Measurements from ENCODE around the gene SLC35F1.

The SLC35F1 gene

DNA sequence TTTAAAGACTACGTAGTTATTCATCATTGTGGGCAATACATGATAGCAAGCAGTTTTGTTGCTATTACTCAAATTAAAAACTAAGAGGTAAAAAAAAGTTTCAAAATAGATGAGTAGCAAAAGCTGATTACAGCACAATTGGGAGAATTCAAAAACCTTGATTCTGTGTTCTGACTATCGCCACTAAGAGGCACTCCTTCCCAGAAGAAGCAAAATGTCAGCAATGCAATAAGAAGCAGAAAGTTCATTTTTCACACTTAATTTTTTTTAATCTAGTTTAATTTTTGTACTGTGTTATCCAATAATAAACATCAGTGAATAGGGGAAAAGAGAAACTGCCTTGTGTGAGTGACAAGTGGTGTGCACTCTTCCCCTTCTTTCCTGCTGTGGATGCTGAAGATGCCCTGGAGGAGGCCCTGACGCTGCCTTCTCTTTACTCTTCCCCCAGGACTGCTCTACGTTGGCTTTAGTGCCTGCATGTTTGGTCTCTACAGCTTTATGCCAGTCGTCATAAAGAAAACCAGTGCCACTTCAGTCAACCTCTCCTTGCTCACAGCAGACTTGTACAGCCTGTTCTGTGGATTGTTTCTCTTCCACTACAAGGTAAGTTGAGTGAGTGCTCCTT, 377.8 kb downstream of the SLC35F1 start:
- no peaks in the 10 kb centered on the region for H3K4me1 ChIP-seq (ENCODE audit: low read depth, poor library complexity, severe bottlenecking)
- no peak overlapping the region for H3K9ac ChIP-seq
- H3K4me3 ChIP-seq (IDR thresholded peaks at IDR 0.05; ENCODE audit: insufficient read depth, low read depth, low read length) = no peak overlapping the region
- H3K79me2 ChIP-seq (ENCODE audit: insufficient read depth, low read depth) = no peaks in the 10 kb centered on the region
- no peak overlapping the region for H2AFZ ChIP-seq (ENCODE audit: low read depth)
- no peaks in the 10 kb centered on the region for H4K20me1 ChIP-seq (ENCODE audit: insufficient read depth)
- no peaks in the 10 kb centered on the region for H3K27me3 ChIP-seq (ENCODE audit: insufficient read depth, low read depth)
- no peaks in the 10 kb centered on the region for H3K36me3 ChIP-seq (ENCODE audit: insufficient read depth)
- TF ChIP-seq, protein P1, sequence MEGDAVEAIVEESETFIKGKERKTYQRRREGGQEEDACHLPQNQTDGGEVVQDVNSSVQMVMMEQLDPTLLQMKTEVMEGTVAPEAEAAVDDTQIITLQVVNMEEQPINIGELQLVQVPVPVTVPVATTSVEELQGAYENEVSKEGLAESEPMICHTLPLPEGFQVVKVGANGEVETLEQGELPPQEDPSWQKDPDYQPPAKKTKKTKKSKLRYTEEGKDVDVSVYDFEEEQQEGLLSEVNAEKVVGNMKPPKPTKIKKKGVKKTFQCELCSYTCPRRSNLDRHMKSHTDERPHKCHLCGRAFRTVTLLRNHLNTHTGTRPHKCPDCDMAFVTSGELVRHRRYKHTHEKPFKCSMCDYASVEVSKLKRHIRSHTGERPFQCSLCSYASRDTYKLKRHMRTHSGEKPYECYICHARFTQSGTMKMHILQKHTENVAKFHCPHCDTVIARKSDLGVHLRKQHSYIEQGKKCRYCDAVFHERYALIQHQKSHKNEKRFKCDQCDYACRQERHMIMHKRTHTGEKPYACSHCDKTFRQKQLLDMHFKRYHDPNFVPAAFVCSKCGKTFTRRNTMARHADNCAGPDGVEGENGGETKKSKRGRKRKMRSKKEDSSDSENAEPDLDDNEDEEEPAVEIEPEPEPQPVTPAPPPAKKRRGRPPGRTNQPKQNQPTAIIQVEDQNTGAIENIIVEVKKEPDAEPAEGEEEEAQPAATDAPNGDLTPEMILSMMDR (conservative IDR thresholded peaks at IDR 0.05; ENCODE audit: low read depth, low read length) = no peak
- H3K4me2 ChIP-seq = no peak overlapping the region
- no peak overlapping the region for H3K27ac ChIP-seq

DNA sequence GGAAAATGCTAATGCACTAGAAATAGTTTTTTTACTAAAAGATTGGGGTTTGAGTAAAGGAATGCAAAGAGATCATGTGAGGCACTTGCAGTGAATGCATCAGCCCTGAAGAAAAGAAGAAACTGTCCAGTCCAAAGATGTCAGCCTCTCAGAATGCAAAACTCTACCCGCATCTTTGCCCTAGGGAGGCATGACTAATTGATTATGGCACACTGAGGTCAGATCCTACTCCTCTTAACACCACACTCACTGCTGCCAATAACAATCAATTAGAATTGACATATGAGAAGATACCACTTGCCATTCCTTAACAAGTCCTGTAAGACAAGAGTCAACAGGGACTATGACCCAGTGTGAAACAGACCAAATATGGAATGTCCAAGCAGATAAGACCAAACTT, 378.7 kb downstream of the SLC35F1 start:
- Histone ChIP-seq H3K27ac (no peak overlapping the region), H3K79me2 (ENCODE audit: insufficient read depth, low read depth) (no peaks in the 10 kb centered on the region), H3K4me3 (IDR thresholded peaks at IDR 0.05; ENCODE audit: insufficient read depth, low read depth, low read length) (no peak overlapping the region), H3K4me2 (no peak overlapping the region), H3K36me3 (ENCODE audit: insufficient read depth) (no peaks in the 10 kb centered on the region), H4K20me1 (ENCODE audit: insufficient read depth) (no peaks in the 10 kb centered on the region), H3K4me1 (ENCODE audit: low read depth, poor library complexity, severe bottlenecking) (no peaks in the 10 kb centered on the region), H2AFZ (ENCODE audit: low read depth) (no peak overlapping the region), H3K9ac (no peak overlapping the region), H3K27me3 (ENCODE audit: insufficient read depth, low read depth) (no peaks in the 10 kb centered on the region)
- TF ChIP-seq, protein P1 (conservative IDR thresholded peaks at IDR 0.05; ENCODE audit: low read depth, low read length) = no peak

GRCh38 chr6:118288355-118289124, 381.5 kb downstream of the SLC35F1 start:
- Histone ChIP-seq H3K36me3 (ENCODE audit: insufficient read depth) (no peaks in the 10 kb centered on the region), H3K4me3 (IDR thresholded peaks at IDR 0.05; ENCODE audit: insufficient read depth, low read depth, low read length) (no peak overlapping the region), H2AFZ (ENCODE audit: low read depth) (no peak overlapping the region), H3K79me2 (ENCODE audit: insufficient read depth, low read depth) (no peaks in the 10 kb centered on the region), H3K4me1 (ENCODE audit: low read depth, poor library complexity, severe bottlenecking) (no peaks in the 10 kb centered on the region), H3K27me3 (ENCODE audit: insufficient read depth, low read depth) (no peaks in the 10 kb centered on the region), H3K4me2 (no peak overlapping the region), H3K9ac (no peak overlapping the region), H3K27ac (no peak overlapping the region), H4K20me1 (ENCODE audit: insufficient read depth) (no peaks in the 10 kb centered on the region)
- TF ChIP-seq, protein P1 (conservative IDR thresholded peaks at IDR 0.05; ENCODE audit: low read depth, low read length) = no peak

DNA sequence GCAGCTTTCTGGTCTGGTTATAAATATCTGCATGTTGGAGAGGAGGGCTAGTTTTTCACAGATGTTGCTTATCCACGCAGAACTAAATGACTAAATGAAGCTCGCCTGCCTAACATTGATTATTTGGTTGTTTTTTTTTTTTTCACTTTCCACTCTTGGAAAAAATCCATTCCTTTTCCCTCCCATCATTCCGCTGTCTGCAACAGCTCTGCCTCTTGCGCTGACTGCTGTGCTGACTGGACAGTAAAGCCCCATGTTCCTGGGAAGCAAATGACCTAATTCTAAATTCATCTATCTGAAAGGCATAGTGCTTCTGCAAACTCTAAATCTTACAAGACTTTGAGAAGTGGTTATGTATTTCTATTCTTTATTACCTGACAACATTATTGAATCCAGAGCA, 385.5 kb downstream of the SLC35F1 start:
- Histone ChIP-seq H3K79me2 (ENCODE audit: insufficient read depth, low read depth) (no peaks in the 10 kb centered on the region), H3K27me3 (ENCODE audit: insufficient read depth, low read depth) (no peaks in the 10 kb centered on the region), H2AFZ (ENCODE audit: low read depth) (no peak overlapping the region), H3K4me1 (ENCODE audit: low read depth, poor library complexity, severe bottlenecking) (no peaks in the 10 kb centered on the region), H4K20me1 (ENCODE audit: insufficient read depth) (no peaks in the 10 kb centered on the region), H3K27ac (no peak overlapping the region), H3K4me3 (IDR thresholded peaks at IDR 0.05; ENCODE audit: insufficient read depth, low read depth, low read length) (no peak overlapping the region), H3K4me2 (no peak overlapping the region), H3K9ac (no peak overlapping the region), H3K36me3 (ENCODE audit: insufficient read depth) (no peaks in the 10 kb centered on the region)
- TF ChIP-seq, protein P1 (conservative IDR thresholded peaks at IDR 0.05; ENCODE audit: low read depth, low read length) = no peak

Measured in KMS-11 (cell line).